ENCODE data around the gene TEDDM1.

DNA sequence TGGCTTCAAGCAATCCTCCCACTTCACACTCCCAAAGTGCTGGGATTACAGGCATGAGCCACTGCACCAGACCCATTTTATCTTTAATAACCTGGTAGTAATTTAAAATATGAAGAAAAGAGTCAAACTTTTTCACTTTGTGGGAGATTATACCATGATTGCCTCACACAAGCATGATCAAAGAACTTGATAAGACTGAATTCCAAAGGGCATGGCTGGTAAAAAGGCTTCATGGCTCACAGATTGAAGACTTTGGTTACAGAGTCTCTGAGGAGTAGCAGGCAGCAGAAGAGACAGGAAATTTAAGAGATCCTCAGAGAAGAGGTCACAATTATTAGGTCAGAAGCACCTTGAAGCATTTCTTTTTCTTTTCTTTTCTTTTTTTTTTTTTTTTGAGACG, 33.1 kb upstream of the TEDDM1 start:
- TF ChIP-seq EZH2 (IDR thresholded peaks at IDR 0.05; ENCODE audit: low read depth, unreplicated experiment) = no peak
- TF ChIP-seq POLR2AphosphoS5 (IDR thresholded peaks at IDR 0.05; ENCODE audit: low read depth) = no peak
- TF ChIP-seq, protein P1, sequence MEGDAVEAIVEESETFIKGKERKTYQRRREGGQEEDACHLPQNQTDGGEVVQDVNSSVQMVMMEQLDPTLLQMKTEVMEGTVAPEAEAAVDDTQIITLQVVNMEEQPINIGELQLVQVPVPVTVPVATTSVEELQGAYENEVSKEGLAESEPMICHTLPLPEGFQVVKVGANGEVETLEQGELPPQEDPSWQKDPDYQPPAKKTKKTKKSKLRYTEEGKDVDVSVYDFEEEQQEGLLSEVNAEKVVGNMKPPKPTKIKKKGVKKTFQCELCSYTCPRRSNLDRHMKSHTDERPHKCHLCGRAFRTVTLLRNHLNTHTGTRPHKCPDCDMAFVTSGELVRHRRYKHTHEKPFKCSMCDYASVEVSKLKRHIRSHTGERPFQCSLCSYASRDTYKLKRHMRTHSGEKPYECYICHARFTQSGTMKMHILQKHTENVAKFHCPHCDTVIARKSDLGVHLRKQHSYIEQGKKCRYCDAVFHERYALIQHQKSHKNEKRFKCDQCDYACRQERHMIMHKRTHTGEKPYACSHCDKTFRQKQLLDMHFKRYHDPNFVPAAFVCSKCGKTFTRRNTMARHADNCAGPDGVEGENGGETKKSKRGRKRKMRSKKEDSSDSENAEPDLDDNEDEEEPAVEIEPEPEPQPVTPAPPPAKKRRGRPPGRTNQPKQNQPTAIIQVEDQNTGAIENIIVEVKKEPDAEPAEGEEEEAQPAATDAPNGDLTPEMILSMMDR (conservative IDR thresholded peaks at IDR 0.05; ENCODE audit: low read depth in 2 of 2) = no peak
- no peak for TF ChIP-seq EZH2phosphoT487 (IDR thresholded peaks at IDR 0.05; ENCODE audit: unreplicated experiment)
- TF ChIP-seq, protein P2, sequence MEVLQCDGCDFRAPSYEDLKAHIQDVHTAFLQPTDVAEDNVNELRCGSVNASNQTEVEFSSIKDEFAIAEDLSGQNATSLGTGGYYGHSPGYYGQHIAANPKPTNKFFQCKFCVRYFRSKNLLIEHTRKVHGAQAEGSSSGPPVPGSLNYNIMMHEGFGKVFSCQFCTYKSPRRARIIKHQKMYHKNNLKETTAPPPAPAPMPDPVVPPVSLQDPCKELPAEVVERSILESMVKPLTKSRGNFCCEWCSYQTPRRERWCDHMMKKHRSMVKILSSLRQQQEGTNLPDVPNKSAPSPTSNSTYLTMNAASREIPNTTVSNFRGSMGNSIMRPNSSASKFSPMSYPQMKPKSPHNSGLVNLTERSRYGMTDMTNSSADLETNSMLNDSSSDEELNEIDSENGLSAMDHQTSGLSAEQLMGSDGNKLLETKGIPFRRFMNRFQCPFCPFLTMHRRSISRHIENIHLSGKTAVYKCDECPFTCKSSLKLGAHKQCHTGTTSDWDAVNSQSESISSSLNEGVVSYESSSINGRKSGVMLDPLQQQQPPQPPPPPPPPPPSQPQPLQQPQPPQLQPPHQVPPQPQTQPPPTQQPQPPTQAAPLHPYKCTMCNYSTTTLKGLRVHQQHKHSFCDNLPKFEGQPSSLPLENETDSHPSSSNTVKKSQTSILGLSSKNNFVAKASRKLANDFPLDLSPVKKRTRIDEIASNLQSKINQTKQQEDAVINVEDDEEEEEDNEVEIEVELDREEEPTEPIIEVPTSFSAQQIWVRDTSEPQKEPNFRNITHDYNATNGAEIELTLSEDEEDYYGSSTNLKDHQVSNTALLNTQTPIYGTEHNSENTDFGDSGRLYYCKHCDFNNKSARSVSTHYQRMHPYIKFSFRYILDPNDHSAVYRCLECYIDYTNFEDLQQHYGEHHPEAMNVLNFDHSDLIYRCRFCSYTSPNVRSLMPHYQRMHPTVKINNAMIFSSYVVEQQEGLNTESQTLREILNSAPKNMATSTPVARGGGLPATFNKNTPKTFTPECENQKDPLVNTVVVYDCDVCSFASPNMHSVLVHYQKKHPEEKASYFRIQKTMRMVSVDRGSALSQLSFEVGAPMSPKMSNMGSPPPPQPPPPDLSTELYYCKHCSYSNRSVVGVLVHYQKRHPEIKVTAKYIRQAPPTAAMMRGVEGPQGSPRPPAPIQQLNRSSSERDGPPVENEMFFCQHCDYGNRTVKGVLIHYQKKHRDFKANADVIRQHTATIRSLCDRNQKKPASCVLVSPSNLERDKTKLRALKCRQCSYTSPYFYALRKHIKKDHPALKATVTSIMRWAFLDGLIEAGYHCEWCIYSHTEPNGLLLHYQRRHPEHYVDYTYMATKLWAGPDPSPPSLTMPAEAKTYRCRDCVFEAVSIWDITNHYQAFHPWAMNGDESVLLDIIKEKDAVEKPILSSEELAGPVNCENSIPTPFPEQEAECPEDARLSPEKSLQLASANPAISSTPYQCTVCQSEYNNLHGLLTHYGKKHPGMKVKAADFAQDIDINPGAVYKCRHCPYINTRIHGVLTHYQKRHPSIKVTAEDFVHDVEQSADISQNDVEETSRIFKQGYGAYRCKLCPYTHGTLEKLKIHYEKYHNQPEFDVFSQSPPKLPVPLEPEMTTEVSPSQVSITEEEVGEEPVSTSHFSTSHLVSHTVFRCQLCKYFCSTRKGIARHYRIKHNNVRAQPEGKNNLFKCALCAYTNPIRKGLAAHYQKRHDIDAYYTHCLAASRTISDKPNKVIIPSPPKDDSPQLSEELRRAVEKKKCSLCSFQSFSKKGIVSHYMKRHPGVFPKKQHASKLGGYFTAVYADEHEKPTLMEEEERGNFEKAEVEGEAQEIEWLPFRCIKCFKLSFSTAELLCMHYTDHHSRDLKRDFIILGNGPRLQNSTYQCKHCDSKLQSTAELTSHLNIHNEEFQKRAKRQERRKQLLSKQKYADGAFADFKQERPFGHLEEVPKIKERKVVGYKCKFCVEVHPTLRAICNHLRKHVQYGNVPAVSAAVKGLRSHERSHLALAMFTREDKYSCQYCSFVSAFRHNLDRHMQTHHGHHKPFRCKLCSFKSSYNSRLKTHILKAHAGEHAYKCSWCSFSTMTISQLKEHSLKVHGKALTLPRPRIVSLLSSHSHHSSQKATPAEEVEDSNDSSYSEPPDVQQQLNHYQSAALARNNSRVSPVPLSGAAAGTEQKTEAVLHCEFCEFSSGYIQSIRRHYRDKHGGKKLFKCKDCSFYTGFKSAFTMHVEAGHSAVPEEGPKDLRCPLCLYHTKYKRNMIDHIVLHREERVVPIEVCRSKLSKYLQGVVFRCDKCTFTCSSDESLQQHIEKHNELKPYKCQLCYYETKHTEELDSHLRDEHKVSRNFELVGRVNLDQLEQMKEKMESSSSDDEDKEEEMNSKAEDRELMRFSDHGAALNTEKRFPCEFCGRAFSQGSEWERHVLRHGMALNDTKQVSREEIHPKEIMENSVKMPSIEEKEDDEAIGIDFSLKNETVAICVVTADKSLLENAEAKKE (CRISPR knock-in tag; IDR thresholded peaks at IDR 0.05) = no peak
- TF ChIP-seq, protein P3, sequence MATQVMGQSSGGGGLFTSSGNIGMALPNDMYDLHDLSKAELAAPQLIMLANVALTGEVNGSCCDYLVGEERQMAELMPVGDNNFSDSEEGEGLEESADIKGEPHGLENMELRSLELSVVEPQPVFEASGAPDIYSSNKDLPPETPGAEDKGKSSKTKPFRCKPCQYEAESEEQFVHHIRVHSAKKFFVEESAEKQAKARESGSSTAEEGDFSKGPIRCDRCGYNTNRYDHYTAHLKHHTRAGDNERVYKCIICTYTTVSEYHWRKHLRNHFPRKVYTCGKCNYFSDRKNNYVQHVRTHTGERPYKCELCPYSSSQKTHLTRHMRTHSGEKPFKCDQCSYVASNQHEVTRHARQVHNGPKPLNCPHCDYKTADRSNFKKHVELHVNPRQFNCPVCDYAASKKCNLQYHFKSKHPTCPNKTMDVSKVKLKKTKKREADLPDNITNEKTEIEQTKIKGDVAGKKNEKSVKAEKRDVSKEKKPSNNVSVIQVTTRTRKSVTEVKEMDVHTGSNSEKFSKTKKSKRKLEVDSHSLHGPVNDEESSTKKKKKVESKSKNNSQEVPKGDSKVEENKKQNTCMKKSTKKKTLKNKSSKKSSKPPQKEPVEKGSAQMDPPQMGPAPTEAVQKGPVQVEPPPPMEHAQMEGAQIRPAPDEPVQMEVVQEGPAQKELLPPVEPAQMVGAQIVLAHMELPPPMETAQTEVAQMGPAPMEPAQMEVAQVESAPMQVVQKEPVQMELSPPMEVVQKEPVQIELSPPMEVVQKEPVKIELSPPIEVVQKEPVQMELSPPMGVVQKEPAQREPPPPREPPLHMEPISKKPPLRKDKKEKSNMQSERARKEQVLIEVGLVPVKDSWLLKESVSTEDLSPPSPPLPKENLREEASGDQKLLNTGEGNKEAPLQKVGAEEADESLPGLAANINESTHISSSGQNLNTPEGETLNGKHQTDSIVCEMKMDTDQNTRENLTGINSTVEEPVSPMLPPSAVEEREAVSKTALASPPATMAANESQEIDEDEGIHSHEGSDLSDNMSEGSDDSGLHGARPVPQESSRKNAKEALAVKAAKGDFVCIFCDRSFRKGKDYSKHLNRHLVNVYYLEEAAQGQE (IDR thresholded peaks at IDR 0.05; ENCODE audit: unreplicated experiment) = no peak

Measured in GM23338 (cell line).